GM04504 (cell line): ENCODE results near the gene UNKL.

ENCODE experiments used
- DNase-seq: peaks from one replicate; pipeline ENCODE4 v3.0.0-alpha.2; 2012; ENCODE audit warnings: low read depth

The UNKL gene

GRCh38 chr16:1401061-1401757 lies 13.3 kb downstream of the UNKL start:
- DNase-seq: no peak

- no peak for DNase-seq
These were observed 15.5 kb downstream of the UNKL start for GRCh38 chr16:1398826-1399581.

- no peak for DNase-seq
These were observed 16.2 kb downstream of the UNKL start for GRCh38 chr16:1398351-1398750.

- no peak for DNase-seq
These were observed 16.7 kb downstream of the UNKL start for GRCh38 chr16:1397779-1398178.

GRCh38 chr16:1395444-1396031 lies 19.0 kb downstream of the UNKL start:
- no peak for DNase-seq

- no peak for DNase-seq
These were observed 20.0 kb downstream of the UNKL start for GRCh38 chr16:1394367-1394951.

- no peak for DNase-seq
These were observed 20.8 kb downstream of the UNKL start for GRCh38 chr16:1393613-1394176.

GRCh38 chr16:1392826-1393225 lies 21.7 kb downstream of the UNKL start:
- no peak for DNase-seq

GRCh38 chr16:1390239-1390779 lies 24.2 kb downstream of the UNKL start:
- no peak for DNase-seq

- no peak for DNase-seq
These were observed 24.7 kb downstream of the UNKL start for GRCh38 chr16:1389762-1390161.

GRCh38 chr16:1387331-1387730 lies 27.2 kb downstream of the UNKL start:
- DNase-seq: no peak

- no peak for DNase-seq
These were observed 29.3 kb downstream of the UNKL start for GRCh38 chr16:1385232-1385631.

- no peak for DNase-seq
These were observed 30.9 kb downstream of the UNKL start for GRCh38 chr16:1383556-1383955.

GRCh38 chr16:1381612-1382406 lies 32.7 kb downstream of the UNKL start:
- no peak for DNase-seq

- DNase-seq: no peak
These were observed 34.3 kb downstream of the UNKL start for GRCh38 chr16:1380195-1380594.

GRCh38 chr16:1379304-1380076 lies 35.0 kb downstream of the UNKL start:
- peak; percentile 27 for DNase-seq

GRCh38 chr16:1378804-1379303 lies 35.6 kb downstream of the UNKL start:
- peak; percentile 64 for DNase-seq

GRCh38 chr16:1378087-1378803 lies 36.3 kb downstream of the UNKL start:
- DNase-seq: no peak

GRCh38 chr16:1377406-1378010 lies 37.0 kb downstream of the UNKL start:
- no peak for DNase-seq
